GM23248 (cell line): Measurements from ENCODE around the gene HLCS.

Experiments used
- EZH2 ChIP-seq: fragments of 200-600 bp; sonication (generic); IDR thresholded peaks from 2 replicates; pipeline ENCODE4 v1.6.1; 2018; ENCODE audit warnings: antibody characterized with exemption, mild to moderate bottlenecking; ENCODE audit not compliant: insufficient read depth, poor library complexity, severe bottlenecking
- EZH2phosphoT487 ChIP-seq: fragments of 200-600 bp; sonication (generic); IDR thresholded peaks from 2 replicates; pipeline ENCODE4 v1.6.1; 2018; ENCODE audit warnings: antibody characterized with exemption, moderate library complexity, mild to moderate bottlenecking, low read depth; ENCODE audit not compliant: insufficient read depth

GRCh38 chr21:36834192-36834591 lies 132.3 kb downstream of the HLCS start:
- no peak for TF ChIP-seq EZH2
- TF ChIP-seq EZH2phosphoT487, result no peak
